Peyer's patch (tissue), 4 donors: ENCODE results near the gene CAPN1.

Experiments used
- POLR2A ChIP-seq, 2 donors: fragments of 450-650 bp; IDR thresholded peaks; one replicate each; pipeline ENCODE4 v1.5.1; 2017; ENCODE audit warnings: antibody characterized with exemption in 2 of 2, mild to moderate bottlenecking in 2 of 2, moderate library complexity in 2 of 2
- TF ChIP-seq, protein P1 (sequence below), 6 experiments: fragments of 450-650 bp in 4 of 6; fragments of 200-600 bp in 2 of 6; sonication (generic) in 1 of 6; IDR thresholded peaks; one replicate each; pipeline ENCODE4 v1.5.1; 2017 to 2019; ENCODE audit warnings: antibody characterized with exemption in 6 of 6, mild to moderate bottlenecking in 3 of 6, moderate library complexity in 1 of 6

DNA sequence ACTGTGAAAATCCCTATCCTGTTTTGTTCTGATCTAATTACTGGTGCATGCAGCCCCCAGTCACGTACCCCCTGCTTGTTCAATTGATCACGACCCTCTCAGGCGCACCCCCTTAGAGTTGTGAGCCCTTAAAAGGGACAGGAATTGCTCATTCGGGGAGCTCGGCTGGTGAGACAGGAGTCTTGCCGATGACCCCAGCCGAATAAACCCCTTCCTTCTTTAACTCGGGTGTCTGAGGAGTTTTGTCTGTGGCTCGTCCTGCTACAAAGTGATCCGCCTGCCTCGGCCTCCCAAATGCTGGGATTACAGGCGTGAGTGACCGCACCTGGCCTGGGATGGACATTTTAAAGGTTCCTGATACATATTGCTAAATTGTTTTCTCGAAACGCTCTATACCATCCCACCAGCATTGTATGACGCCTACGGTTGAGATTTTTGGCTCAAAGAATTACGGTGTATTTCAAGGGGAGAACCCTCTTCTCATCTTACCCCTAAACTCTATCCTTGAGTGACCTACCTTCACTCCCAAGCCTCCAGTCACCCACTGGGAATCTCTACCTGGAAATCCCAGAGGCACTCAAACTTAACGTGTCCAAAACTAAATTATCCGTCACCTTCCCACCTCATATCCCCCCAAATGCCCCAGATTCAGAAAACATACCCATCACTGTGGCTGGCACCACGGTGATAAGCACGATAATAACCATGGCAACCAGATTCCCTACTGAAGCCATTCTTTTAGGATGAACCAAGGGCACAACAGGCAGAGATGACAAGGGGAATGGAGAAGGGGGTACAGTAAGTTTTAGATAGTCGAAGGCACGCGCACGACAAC is 79.2 kb downstream of the CAPN1 start:
- TF ChIP-seq, protein P1, sequence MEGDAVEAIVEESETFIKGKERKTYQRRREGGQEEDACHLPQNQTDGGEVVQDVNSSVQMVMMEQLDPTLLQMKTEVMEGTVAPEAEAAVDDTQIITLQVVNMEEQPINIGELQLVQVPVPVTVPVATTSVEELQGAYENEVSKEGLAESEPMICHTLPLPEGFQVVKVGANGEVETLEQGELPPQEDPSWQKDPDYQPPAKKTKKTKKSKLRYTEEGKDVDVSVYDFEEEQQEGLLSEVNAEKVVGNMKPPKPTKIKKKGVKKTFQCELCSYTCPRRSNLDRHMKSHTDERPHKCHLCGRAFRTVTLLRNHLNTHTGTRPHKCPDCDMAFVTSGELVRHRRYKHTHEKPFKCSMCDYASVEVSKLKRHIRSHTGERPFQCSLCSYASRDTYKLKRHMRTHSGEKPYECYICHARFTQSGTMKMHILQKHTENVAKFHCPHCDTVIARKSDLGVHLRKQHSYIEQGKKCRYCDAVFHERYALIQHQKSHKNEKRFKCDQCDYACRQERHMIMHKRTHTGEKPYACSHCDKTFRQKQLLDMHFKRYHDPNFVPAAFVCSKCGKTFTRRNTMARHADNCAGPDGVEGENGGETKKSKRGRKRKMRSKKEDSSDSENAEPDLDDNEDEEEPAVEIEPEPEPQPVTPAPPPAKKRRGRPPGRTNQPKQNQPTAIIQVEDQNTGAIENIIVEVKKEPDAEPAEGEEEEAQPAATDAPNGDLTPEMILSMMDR (IDR thresholded peaks at IDR 0.05): no peak
- no peak for TF ChIP-seq POLR2A (IDR thresholded peaks at IDR 0.05)
